H1 (cell line): ENCODE results near the gene FANCI. TPM values are rescaled to one million over a fixed set of nuclear protein-coding genes. Genes with fewer than 3 reads are reported as not detected.

Experiments used
- CBX8 ChIP-seq: fragments of 300-800, 300-1000 bp; sonication (generic); IDR thresholded peaks from 2 replicates; pipeline ENCODE4 v1.7.1; 2016; ENCODE audit warnings: low read depth, low read length, borderline replicate concordance
- polyA plus RNA-seq, 7 experiments: library from polyadenylated mRNA; depleted of rRNA in 3 of 7; stranded (reverse) in 5 of 7; unstranded in 2 of 7; fragments of >200 nt in 5 of 7; fragments of 200-250 nt in 2 of 7; gene quantifications; 1 replicate in 5 of 7; 2 replicates in 1 of 7; 4 replicates in 1 of 7; pipeline versions ENCODE4 v1.2.1 to v1.2.3, GENCODE V29; 2011 to 2013; ENCODE audit warnings: missing spikeins in 2 of 7, mixed read lengths in 2 of 7
- total RNA-seq: library from RNA; stranded (reverse); fragmentation: NEBNext Ultra II Directional; extraction: Animal tissue kit (Norgen Biotek cat#: 25700); gene quantifications from 2 replicates; pipeline ENCODE4 v1.2.1, GENCODE V29; 2021

FANCI gene
- total and polyA plus RNA-seq, 2 of the 8 experiments (the other 6 are each of a cell fraction or from before 2014, with no cell fraction given) = 37.8 to 115 TPM

- TF ChIP-seq CBX8 = no peak
Observed at GRCh38 chr15:89198934-89199333, 44.8 kb upstream of the FANCI start (continued).
